WTC11 (cell line): ENCODE results near the gene TXNDC2. TPM values are rescaled to one million over a fixed set of nuclear protein-coding genes. Genes with fewer than 3 reads are reported as not detected.

Source experiments
- ATAC-seq: fragments of 200-7000 bp; cut with Tn5 transposase; 2 replicates; pipeline ENCODE4 v1.10.0; 2021; ENCODE audit warnings: mild to moderate bottlenecking, moderate library complexity
- CTCF ChIA-PET: fragments of 300-600 bp; sonication (Branson Sonifier 250); formaldehyde crosslinking; loops from one replicate; lab custom pipeline; 2021; ENCODE audit warnings: antibody characterized with exemption; lab: Charles Lee
- POLR2A ChIA-PET: fragments of 350-600 bp; sonication (Branson Sonifier 250); formaldehyde crosslinking; loops from one replicate; lab custom pipeline; 2021; ENCODE audit warnings: antibody characterized with exemption; lab: Charles Lee
- DNase-seq: peaks from one replicate; pipeline ENCODE4 v3.0.0; 2021; ENCODE audit warnings: low spot score
- H3K27ac Mint-ChIP-seq: 2 replicates; pipeline ENCODE4 v1.8.0; 2021; ENCODE audit warnings: mixed read lengths
- H3K27me3 Mint-ChIP-seq: 2 replicates; pipeline ENCODE4 v1.8.0; 2021; ENCODE audit warnings: low read depth, mild to moderate bottlenecking, moderate library complexity, mixed read lengths
- H3K36me3 Mint-ChIP-seq: 2 replicates; pipeline ENCODE4 v1.8.0; 2021; ENCODE audit warnings: mixed read lengths
- H3K4me1 Mint-ChIP-seq: 2 replicates; pipeline ENCODE4 v1.8.0; 2022; ENCODE audit warnings: mixed read lengths
- H3K4me3 Mint-ChIP-seq: 2 replicates; pipeline ENCODE4 v1.8.0; 2021; ENCODE audit warnings: mild to moderate bottlenecking, moderate library complexity, mixed read lengths
- H3K9me3 Mint-ChIP-seq: 2 replicates; pipeline ENCODE4 v1.8.0; 2021; ENCODE audit warnings: mixed read lengths
- ETV6 ChIP-seq: sonication (generic); formaldehyde crosslinking; IDR thresholded peaks from 2 replicates; pipeline ENCODE4 v1.8.1; 2022; ENCODE audit warnings: mild to moderate bottlenecking, missing genetic modification reagents
- FOXJ3 ChIP-seq: sonication (generic); formaldehyde crosslinking; IDR thresholded peaks from 2 replicates; pipeline ENCODE4 v1.9.0; 2021; ENCODE audit warnings: missing genetic modification reagents, mild to moderate bottlenecking, borderline replicate concordance
- GABPB1 ChIP-seq: sonication (generic); formaldehyde crosslinking; IDR thresholded peaks from 2 replicates; pipeline ENCODE4 v1.8.1; 2023; ENCODE audit warnings: mild to moderate bottlenecking, missing genetic modification reagents
- HMGA2 ChIP-seq: fragments of 250-450 bp; sonication (Bioruptor Pico); IDR thresholded peaks from 2 replicates; pipeline ENCODE4 v1.4.0; 2021; ENCODE audit warnings: mild to moderate bottlenecking, moderate library complexity
- JUN ChIP-seq: sonication (generic); formaldehyde crosslinking; IDR thresholded peaks from 2 replicates; pipeline ENCODE4 v1.8.0; 2023; ENCODE audit warnings: mild to moderate bottlenecking, missing genetic modification reagents
- KAT7 ChIP-seq: sonication (generic); formaldehyde crosslinking; IDR thresholded peaks from 2 replicates; pipeline ENCODE4 v1.8.1; 2023; ENCODE audit warnings: missing genetic modification reagents, mild to moderate bottlenecking, borderline replicate concordance
- NFATC4 ChIP-seq: fragments of 250-450 bp; sonication (Bioruptor Pico); IDR thresholded peaks from 2 replicates; pipeline ENCODE4 v1.9.0; 2021; ENCODE audit warnings: mild to moderate bottlenecking
- NFE2L1 ChIP-seq: sonication (generic); formaldehyde crosslinking; IDR thresholded peaks from 2 replicates; pipeline ENCODE4 v1.8.1; 2023; ENCODE audit warnings: missing genetic modification reagents
- NR1H2 ChIP-seq: sonication (generic); formaldehyde crosslinking; IDR thresholded peaks from 2 replicates; pipeline ENCODE4 v1.9.0; 2021; ENCODE audit warnings: mild to moderate bottlenecking, moderate library complexity, missing genetic modification reagents
- NR2C2 ChIP-seq: sonication (generic); formaldehyde crosslinking; IDR thresholded peaks from 2 replicates; pipeline ENCODE4 v1.8.0; 2022; ENCODE audit warnings: mild to moderate bottlenecking, missing genetic modification reagents
- PRRX2 ChIP-seq: fragments of 250-450 bp; sonication (Bioruptor Pico); IDR thresholded peaks from 2 replicates; pipeline ENCODE4 v1.8.0; 2021; ENCODE audit warnings: mild to moderate bottlenecking
- ZBTB21 ChIP-seq: sonication (generic); formaldehyde crosslinking; IDR thresholded peaks from 2 replicates; pipeline ENCODE4 v1.8.1; 2023; ENCODE audit warnings: mild to moderate bottlenecking, missing genetic modification reagents, borderline replicate concordance
- ZNF671 ChIP-seq: fragments of 250-450 bp; sonication (Bioruptor Pico); IDR thresholded peaks from 2 replicates; pipeline ENCODE4 v1.8.0; 2021; ENCODE audit warnings: mild to moderate bottlenecking
- total RNA-seq: library from RNA; stranded (reverse); gene quantifications from 3 replicates; pipeline ENCODE4 v1.2.3, GENCODE V29; 2021
- TF ChIP-seq, protein P1 (sequence below): fragments of 250-450 bp; sonication (Bioruptor Pico); IDR thresholded peaks from 2 replicates; pipeline ENCODE4 v1.9.0; 2021; ENCODE audit warnings: moderate library complexity, mild to moderate bottlenecking, inconsistent platforms, borderline replicate concordance
- TF ChIP-seq, protein P2 (sequence below): sonication (generic); formaldehyde crosslinking; IDR thresholded peaks from 2 replicates; pipeline ENCODE4 v1.8.1; 2022; ENCODE audit warnings: mild to moderate bottlenecking, moderate library complexity, missing genetic modification reagents
- TF ChIP-seq, protein P3 (sequence below): sonication (generic); formaldehyde crosslinking; IDR thresholded peaks from 2 replicates; pipeline ENCODE4 v1.8.1; 2022; ENCODE audit warnings: mild to moderate bottlenecking, missing genetic modification reagents, moderate library complexity, borderline replicate concordance
- TF ChIP-seq, protein P4 (sequence below): sonication (generic); formaldehyde crosslinking; IDR thresholded peaks from 2 replicates; pipeline ENCODE4 v1.8.0; 2022; ENCODE audit warnings: mild to moderate bottlenecking, missing genetic modification reagents
- TF ChIP-seq, protein P5 (sequence below): sonication (generic); formaldehyde crosslinking; IDR thresholded peaks from 2 replicates; pipeline ENCODE4 v1.8.1; 2023; ENCODE audit warnings: mild to moderate bottlenecking, missing genetic modification reagents, moderate library complexity
- TF ChIP-seq, protein P6 (sequence below): sonication (generic); formaldehyde crosslinking; conservative IDR thresholded peaks from 2 replicates; pipeline ENCODE4 v1.8.1; 2022; ENCODE audit warnings: mild to moderate bottlenecking, missing genetic modification reagents
- TF ChIP-seq, protein P7 (sequence below): sonication (generic); formaldehyde crosslinking; IDR thresholded peaks from 2 replicates; pipeline ENCODE4 v1.8.0; 2022; ENCODE audit warnings: mild to moderate bottlenecking, missing genetic modification reagents
- TF ChIP-seq, protein P8 (sequence below): fragments of 250-450 bp; sonication (Bioruptor Pico); IDR thresholded peaks from 2 replicates; pipeline ENCODE4 v1.9.0; 2021; ENCODE audit warnings: mild to moderate bottlenecking
- TF ChIP-seq, protein P9 (sequence below): fragments of 200-600 bp; IDR thresholded peaks from 2 replicates; pipeline ENCODE4 v1.8.0; 2022; ENCODE audit warnings: antibody characterized with exemption

The TXNDC2 gene
- total RNA-seq, 1 experiment from 2014 or later: 0.26 TPM

DNA sequence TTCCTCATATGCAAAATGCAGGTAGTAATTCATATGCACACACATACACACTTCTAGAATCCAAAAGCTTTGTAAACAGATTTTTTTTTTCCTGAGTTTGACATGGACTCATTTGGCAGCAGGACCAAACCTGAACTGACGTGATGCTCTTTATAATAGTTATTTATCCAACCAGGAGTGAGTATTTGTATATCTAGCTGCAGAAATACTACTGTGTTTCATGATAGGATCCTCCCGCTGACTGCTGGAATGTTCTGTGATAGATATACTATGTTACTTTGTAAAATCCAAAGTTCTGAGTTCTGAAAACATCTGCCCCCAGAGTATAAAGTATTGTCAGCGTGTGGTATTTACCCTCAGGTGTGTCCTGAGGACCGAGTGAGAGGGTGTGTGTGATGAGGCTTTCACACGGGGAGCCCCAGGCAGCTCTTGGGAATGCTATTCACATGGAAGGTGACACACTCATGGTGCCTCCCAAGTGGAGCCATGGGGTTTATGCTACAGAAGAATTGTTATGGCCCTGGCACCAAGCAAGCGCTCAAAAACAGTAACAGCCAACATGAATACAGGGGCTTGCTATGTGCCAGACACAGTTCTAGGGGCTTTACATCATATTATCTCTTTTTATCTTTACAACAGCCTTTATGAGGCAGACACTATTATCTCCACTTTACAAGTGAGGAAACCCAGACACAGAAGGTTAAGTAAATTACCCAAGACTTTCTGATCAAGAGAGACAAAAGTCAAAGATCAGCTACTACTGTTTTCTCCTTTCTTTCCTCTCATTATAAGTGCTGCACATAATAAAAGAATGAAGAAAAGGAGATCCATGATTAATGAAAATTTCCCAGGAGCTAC is 16.7 kb upstream of the TXNDC2 start:
- peaks cover 27% of the 10 kb centered on the region for H3K9me3 Mint-ChIP-seq
- TF ChIP-seq, protein P1, sequence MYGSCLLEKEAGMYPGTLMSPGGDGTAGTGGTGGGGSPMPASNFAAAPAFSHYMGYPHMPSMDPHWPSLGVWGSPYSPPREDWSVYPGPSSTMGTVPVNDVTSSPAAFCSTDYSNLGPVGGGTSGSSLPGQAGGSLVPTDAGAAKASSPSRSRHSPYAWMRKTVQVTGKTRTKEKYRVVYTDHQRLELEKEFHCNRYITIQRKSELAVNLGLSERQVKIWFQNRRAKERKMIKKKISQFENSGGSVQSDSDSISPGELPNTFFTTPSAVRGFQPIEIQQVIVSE: no peak
- no peak for TF ChIP-seq FOXJ3 (CRISPR knock-in tag)
- no peak for TF ChIP-seq PRRX2 (CRISPR knock-in tag)
- TF ChIP-seq, protein P2, sequence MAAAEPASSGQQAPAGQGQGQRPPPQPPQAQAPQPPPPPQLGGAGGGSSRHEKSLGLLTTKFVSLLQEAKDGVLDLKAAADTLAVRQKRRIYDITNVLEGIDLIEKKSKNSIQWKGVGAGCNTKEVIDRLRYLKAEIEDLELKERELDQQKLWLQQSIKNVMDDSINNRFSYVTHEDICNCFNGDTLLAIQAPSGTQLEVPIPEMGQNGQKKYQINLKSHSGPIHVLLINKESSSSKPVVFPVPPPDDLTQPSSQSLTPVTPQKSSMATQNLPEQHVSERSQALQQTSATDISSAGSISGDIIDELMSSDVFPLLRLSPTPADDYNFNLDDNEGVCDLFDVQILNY (CRISPR knock-in tag): no peak
- no peak for TF ChIP-seq KAT7 (CRISPR knock-in tag)
- no peak for TF ChIP-seq ETV6 (CRISPR knock-in tag)
- no peak for TF ChIP-seq ZNF671 (CRISPR knock-in tag)
- TF ChIP-seq, protein P3, sequence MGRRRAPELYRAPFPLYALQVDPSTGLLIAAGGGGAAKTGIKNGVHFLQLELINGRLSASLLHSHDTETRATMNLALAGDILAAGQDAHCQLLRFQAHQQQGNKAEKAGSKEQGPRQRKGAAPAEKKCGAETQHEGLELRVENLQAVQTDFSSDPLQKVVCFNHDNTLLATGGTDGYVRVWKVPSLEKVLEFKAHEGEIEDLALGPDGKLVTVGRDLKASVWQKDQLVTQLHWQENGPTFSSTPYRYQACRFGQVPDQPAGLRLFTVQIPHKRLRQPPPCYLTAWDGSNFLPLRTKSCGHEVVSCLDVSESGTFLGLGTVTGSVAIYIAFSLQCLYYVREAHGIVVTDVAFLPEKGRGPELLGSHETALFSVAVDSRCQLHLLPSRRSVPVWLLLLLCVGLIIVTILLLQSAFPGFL (CRISPR knock-in tag): no peak
- TF ChIP-seq, protein P4, sequence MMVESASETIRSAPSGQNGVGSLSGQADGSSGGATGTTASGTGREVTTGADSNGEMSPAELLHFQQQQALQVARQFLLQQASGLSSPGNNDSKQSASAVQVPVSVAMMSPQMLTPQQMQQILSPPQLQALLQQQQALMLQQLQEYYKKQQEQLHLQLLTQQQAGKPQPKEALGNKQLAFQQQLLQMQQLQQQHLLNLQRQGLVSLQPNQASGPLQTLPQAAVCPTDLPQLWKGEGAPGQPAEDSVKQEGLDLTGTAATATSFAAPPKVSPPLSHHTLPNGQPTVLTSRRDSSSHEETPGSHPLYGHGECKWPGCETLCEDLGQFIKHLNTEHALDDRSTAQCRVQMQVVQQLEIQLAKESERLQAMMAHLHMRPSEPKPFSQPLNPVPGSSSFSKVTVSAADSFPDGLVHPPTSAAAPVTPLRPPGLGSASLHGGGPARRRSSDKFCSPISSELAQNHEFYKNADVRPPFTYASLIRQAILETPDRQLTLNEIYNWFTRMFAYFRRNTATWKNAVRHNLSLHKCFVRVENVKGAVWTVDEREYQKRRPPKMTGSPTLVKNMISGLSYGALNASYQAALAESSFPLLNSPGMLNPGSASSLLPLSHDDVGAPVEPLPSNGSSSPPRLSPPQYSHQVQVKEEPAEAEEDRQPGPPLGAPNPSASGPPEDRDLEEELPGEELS: no peak
- no peak for TF ChIP-seq JUN (CRISPR knock-in tag)
- no peak for TF ChIP-seq ZBTB21
- TF ChIP-seq HMGA2: no peak
- no peak for TF ChIP-seq NR1H2 (CRISPR knock-in tag)
- H3K36me3 Mint-ChIP-seq: peaks cover 22% of the 10 kb centered on the region
- ChIA-PET CTCF (no interaction called here), POLR2A (interaction anchor here (1.0 to 1.2 kb wide), 2 partner anchors 30 to 44 kb away, joined by 3 read pairs; partner anchors contain the start of gene VAPA)
- peak; percentile 39; the same call in 1 of the 2 replicates for ATAC-seq
- peaks cover 8% of the 10 kb centered on the region; the same call in 1 of the 2 replicates for H3K27me3 Mint-ChIP-seq
- no peak overlapping the region for H3K4me3 Mint-ChIP-seq
- H3K27ac Mint-ChIP-seq: no peak overlapping the region
- peaks cover 30% of the 10 kb centered on the region for H3K4me1 Mint-ChIP-seq
- no peak for DNase-seq

DNA sequence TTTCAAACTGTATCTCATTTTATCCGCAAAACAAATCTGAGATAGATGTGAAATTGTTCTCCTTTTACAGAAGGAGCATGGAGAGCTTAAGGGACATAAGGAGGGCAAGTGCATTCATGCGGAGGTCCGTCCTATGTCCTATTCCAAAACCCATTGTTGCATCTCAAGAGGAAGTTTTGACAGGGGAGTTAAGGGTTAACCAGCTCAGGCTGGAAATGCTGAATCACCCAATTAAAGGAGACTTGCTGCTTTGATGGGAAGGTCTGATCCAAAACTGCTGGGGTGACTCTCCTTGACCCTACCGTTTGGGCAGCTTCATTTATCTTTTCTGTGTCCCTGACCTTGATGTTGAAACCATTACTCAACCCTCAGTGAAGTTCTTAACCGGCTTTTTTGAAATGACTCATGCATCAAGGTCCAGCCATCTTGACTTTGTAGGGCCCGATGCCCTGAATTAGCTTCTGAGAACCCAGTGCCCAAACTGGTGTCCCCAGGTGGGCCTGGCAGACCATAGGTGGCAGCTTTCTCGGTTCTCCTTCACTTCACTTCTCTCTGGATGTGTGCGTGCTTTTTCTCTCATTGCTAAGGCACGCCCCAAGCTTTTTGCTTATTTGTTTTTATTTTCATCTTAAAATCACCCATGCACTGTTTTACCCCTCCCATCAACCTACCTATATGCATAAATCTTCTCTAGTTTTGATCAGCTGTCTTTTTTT is 15.9 kb upstream of the TXNDC2 start:
- POLR2A ChIA-PET: interaction anchor here (1.0 to 1.3 kb wide), 3 partner anchors 16 to 43 kb away, joined by 3 read pairs; partner anchors contain the start of genes TXNDC2 and VAPA
- CTCF ChIA-PET: interaction anchor here (1.0 kb wide), 1 partner anchor 81 kb away, joined by 3 read pairs; no protein-coding TSS in a partner anchor
- Mint-ChIP-seq H3K4me3 (no peak overlapping the region), H3K4me1 (peaks cover 30% of the 10 kb centered on the region)
- no peak for ATAC-seq
- TF ChIP-seq NR2C2 (CRISPR knock-in tag) (no peak), NFATC4 (CRISPR knock-in tag) (no peak), NFE2L1 (CRISPR knock-in tag) (peak; percentile 84; the same call in 1 of the 2 replicates), JUN (CRISPR knock-in tag) (no peak), GABPB1 (peak; percentile 65)
- TF ChIP-seq, protein P5, sequence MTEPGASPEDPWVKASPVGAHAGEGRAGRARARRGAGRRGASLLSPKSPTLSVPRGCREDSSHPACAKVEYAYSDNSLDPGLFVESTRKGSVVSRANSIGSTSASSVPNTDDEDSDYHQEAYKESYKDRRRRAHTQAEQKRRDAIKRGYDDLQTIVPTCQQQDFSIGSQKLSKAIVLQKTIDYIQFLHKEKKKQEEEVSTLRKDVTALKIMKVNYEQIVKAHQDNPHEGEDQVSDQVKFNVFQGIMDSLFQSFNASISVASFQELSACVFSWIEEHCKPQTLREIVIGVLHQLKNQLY (CRISPR knock-in tag): no peak
- TF ChIP-seq, protein P6, sequence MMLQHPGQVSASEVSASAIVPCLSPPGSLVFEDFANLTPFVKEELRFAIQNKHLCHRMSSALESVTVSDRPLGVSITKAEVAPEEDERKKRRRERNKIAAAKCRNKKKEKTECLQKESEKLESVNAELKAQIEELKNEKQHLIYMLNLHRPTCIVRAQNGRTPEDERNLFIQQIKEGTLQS (CRISPR knock-in tag): no peak
- TF ChIP-seq, protein P7, sequence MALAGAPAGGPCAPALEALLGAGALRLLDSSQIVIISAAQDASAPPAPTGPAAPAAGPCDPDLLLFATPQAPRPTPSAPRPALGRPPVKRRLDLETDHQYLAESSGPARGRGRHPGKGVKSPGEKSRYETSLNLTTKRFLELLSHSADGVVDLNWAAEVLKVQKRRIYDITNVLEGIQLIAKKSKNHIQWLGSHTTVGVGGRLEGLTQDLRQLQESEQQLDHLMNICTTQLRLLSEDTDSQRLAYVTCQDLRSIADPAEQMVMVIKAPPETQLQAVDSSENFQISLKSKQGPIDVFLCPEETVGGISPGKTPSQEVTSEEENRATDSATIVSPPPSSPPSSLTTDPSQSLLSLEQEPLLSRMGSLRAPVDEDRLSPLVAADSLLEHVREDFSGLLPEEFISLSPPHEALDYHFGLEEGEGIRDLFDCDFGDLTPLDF: no peak
- TF ChIP-seq, protein P8, sequence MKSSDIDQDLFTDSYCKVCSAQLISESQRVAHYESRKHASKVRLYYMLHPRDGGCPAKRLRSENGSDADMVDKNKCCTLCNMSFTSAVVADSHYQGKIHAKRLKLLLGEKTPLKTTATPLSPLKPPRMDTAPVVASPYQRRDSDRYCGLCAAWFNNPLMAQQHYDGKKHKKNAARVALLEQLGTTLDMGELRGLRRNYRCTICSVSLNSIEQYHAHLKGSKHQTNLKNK: no peak
- TF ChIP-seq, protein P9, sequence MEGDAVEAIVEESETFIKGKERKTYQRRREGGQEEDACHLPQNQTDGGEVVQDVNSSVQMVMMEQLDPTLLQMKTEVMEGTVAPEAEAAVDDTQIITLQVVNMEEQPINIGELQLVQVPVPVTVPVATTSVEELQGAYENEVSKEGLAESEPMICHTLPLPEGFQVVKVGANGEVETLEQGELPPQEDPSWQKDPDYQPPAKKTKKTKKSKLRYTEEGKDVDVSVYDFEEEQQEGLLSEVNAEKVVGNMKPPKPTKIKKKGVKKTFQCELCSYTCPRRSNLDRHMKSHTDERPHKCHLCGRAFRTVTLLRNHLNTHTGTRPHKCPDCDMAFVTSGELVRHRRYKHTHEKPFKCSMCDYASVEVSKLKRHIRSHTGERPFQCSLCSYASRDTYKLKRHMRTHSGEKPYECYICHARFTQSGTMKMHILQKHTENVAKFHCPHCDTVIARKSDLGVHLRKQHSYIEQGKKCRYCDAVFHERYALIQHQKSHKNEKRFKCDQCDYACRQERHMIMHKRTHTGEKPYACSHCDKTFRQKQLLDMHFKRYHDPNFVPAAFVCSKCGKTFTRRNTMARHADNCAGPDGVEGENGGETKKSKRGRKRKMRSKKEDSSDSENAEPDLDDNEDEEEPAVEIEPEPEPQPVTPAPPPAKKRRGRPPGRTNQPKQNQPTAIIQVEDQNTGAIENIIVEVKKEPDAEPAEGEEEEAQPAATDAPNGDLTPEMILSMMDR: no peak
- TF ChIP-seq, all 79 proteins: peak for 2
- Mint-ChIP-seq H3K36me3 (peaks cover 20% of the 10 kb centered on the region), H3K27me3 (peaks cover 8% of the 10 kb centered on the region; the same call in 1 of the 2 replicates), H3K9me3 (peaks cover 22% of the 10 kb centered on the region), H3K27ac (no peak overlapping the region)
- no peak for DNase-seq
